ENCODE data around the gene TRIP13. TPM values are rescaled to one million over a fixed set of nuclear protein-coding genes. Genes with fewer than 3 reads are reported as not detected.
A peak's percentile ranks its signal among the peaks of the same experiment; 100 is the strongest.

The TRIP13 gene
- total and polyA plus RNA-seq, 2 of the 4 experiments (the other 2 are of a cell fraction), result 17.1 to 35.5 TPM

- Histone ChIP-seq H4K5ac (ENCODE audit: low read depth, low read length) (peak overlapping the region; percentile 96), H3K9ac (ENCODE audit: low read depth, low read length) (peak overlapping the region; percentile 98), H3K27me3 (ENCODE audit: control insufficient read depth, insufficient read depth, low read length) (no peaks in the 10 kb centered on the region), H3K27ac (ENCODE audit: insufficient read depth, low read length) (peak overlapping the region; percentile 96), H3K9me3 (ENCODE audit: control insufficient read depth, insufficient read depth, low read length) (no peaks in the 10 kb centered on the region), H3K14ac (replicated peaks; ENCODE audit: low read depth, low read length) (0 out of 2 replicates have a peak overlapping the region, but pooled peaks have one; percentile 96), H3K79me1 (ENCODE audit: low read depth in 1 of 2, low read length in 2 of 2) (peaks cover 34 to 58% of the 10 kb centered on the region in 2 experiments), H3K9me1 (ENCODE audit: insufficient read depth, low read length) (no peaks in the 10 kb centered on the region; the same call in 1 of the 2 replicates), H2BK20ac (ENCODE audit: low read depth, low read length) (no peak overlapping the region), H2AFZ (replicated peaks; ENCODE audit: low read length, poor library complexity) (peak overlapping the region; percentile 100), H3K56ac (ENCODE audit: extremely low read depth, insufficient read depth, low read length) (no peak overlapping the region), H2AK5ac (ENCODE audit: low read depth, low read length) (peak overlapping the region; percentile 86), H2BK5ac (ENCODE audit: low read depth, low read length, poor library complexity, severe bottlenecking) (no peak overlapping the region), H3K18ac (ENCODE audit: low read depth, low read length) (no peak overlapping the region), H2BK15ac (ENCODE audit: low read depth, low read length) (no peak overlapping the region), H2AK9ac (replicated peaks; ENCODE audit: low read depth, low read length, poor library complexity) (peak overlapping the region; percentile 96), H3K4ac (ENCODE audit: low read depth, low read length) (peak overlapping the region; percentile 94), H4K20me1 (ENCODE audit: insufficient read depth, low read length) (no peaks in the 10 kb centered on the region; the same call in 1 of the 2 replicates), H4K91ac (ENCODE audit: insufficient read depth, low read depth, low read length) (no peak overlapping the region), H2BK120ac (ENCODE audit: low read depth, low read length) (no peak overlapping the region), H3K36me3 (ENCODE audit: control insufficient read depth, insufficient read depth, low read length) (peaks cover 43% of the 10 kb centered on the region), H3K23ac (ENCODE audit: low read depth, low read length) (peak overlapping the region; percentile 96; the same call in 1 of the 2 replicates), H3K4me2 (ENCODE audit: low read depth, low read length) (peak overlapping the region; percentile 100), H4K8ac (ENCODE audit: low read depth in 2 of 2, low read length in 2 of 2) (peak overlapping the region; percentile 90 to 93; a peak in 2 of 4 replicates), H3K4me3 (ENCODE audit: insufficient read depth, low read depth, low read length) (peak overlapping the region; percentile 100), H3K4me1 (ENCODE audit: control insufficient read depth, insufficient read depth, low read length) (peaks cover 8% of the 10 kb centered on the region)
- ATAC-seq (ENCODE audit: low read depth) (no peak), DNase-seq (no peak)
- ChIA-PET CTCF (interaction anchor here (1.7 kb wide), 1 partner anchor 12 kb away, joined by 4 read pairs; no protein-coding TSS in a partner anchor), POLR2A (ENCODE audit: unreplicated experiment) (no interaction called here)
- dilution Hi-C loops (cut with HindIII; ENCODE audit: low sequenced_read_pairs, unreplicated experiment) (no loop called here), in situ Hi-C loops (cut with MboI; ENCODE audit: low sequenced_read_pairs) (no loop called here), intact Hi-C loops (cut with micrococcal nuclease) (no loop called here)
- WGBS, 2 experiments (ENCODE audit: extremely low coverage in 2 of 2, insufficient read length in 1 of 2), result 82% methylated on average over 11 of the region's 34 CpGs; no CpG with 5 or more reads in 1 of the 2 experiments
- no TSS peak for BruUV-seq (replicated peaks)
- TF ChIP-seq CHD1 (IDR thresholded peaks at IDR 0.05; ENCODE audit: low read depth, low read length), result no peak
Measured at GRCh38 chr5:891117-891836, 1.4 kb upstream of the TRIP13 start.

All from IMR-90 (cell line).